Measurements from ENCODE around the gene PAPOLB. TPM values are rescaled to one million over a fixed set of nuclear protein-coding genes. Genes with fewer than 3 reads are reported as not detected.

The PAPOLB gene
- total and polyA plus RNA-seq, 8 donors, result 0.37 TPM; not detected in 7

- 82 to 90% (median 85%) methylated on average over 22 to 27 of the region's 27 CpGs for WGBS, 5 donors
- TF ChIP-seq POLR2AphosphoS5 (IDR thresholded peaks at IDR 0.05) (no peak), CTCF (IDR thresholded peaks at IDR 0.05) (no peak), POLR2A (IDR thresholded peaks at IDR 0.05) (no peak), EP300 (IDR thresholded peaks at IDR 0.05) (no peak)
- H3K4me1 ChIP-seq, result peaks cover 11 to 22% (median 19%) of the 10 kb centered on the region in 4 donors
- H3K27ac ChIP-seq, result no peak overlapping the region
- intact Hi-C loops (cut with DNase I; ENCODE audit: low total_unique reads), result no loop called here
- peaks cover 0 to 35% (median 19%) of the 10 kb centered on the region in 3 donors for H3K27me3 ChIP-seq
- H3K9me3 ChIP-seq, result no peaks in the 10 kb centered on the region
- H3K36me3 ChIP-seq, result peaks cover 0 to 22% (median 7%) of the 10 kb centered on the region in 4 donors
- DNase-seq, result no peak
- no peak overlapping the region for H3K4me3 ChIP-seq
Observed at GRCh38 chr7:4879396-4880081, 17.7 kb upstream of the PAPOLB start.

GRCh38 chr7:4878336-4879335 is 16.8 kb upstream of the PAPOLB start:
- no peak for TF ChIP-seq EP300 (IDR thresholded peaks at IDR 0.05)
- no peak for TF ChIP-seq POLR2AphosphoS5 (IDR thresholded peaks at IDR 0.05)
- TF ChIP-seq CTCF (IDR thresholded peaks at IDR 0.05), result no peak
- TF ChIP-seq POLR2A (IDR thresholded peaks at IDR 0.05), result no peak
- no peak overlapping the region for H3K4me3 ChIP-seq
- peaks cover 0 to 22% (median 7%) of the 10 kb centered on the region in 4 donors for H3K36me3 ChIP-seq
- H3K27me3 ChIP-seq, result peaks cover 0 to 27% (median 13%) of the 10 kb centered on the region in 3 donors
- 85 to 89% (median 86%) methylated on average over 44 to 45 of the region's 45 CpGs for WGBS, 5 donors
- no peaks in the 10 kb centered on the region for H3K9me3 ChIP-seq
- H3K4me1 ChIP-seq, result peaks cover 11 to 20% (median 17%) of the 10 kb centered on the region in 4 donors
- H3K27ac ChIP-seq, result no peak overlapping the region
- DNase-seq, result no peak
- intact Hi-C loops (cut with DNase I; ENCODE audit: low total_unique reads), result no loop called here

GRCh38 chr7:4876586-4876985 is 14.8 kb upstream of the PAPOLB start:
- no peaks in the 10 kb centered on the region for H3K4me1 ChIP-seq
- 95 to 97% (median 96%) methylated on average over 18 of the region's 18 CpGs for WGBS, 5 donors
- no peak overlapping the region for H3K27ac ChIP-seq
- H3K4me3 ChIP-seq, result no peak overlapping the region
- peaks cover 0 to 22% (median 7%) of the 10 kb centered on the region in 4 donors for H3K36me3 ChIP-seq
- H3K9me3 ChIP-seq, result no peaks in the 10 kb centered on the region
- peaks cover 0 to 15% (median 0%) of the 10 kb centered on the region in 3 donors for H3K27me3 ChIP-seq
- no peak for DNase-seq
- intact Hi-C loops (cut with DNase I; ENCODE audit: low total_unique reads), result no loop called here
- TF ChIP-seq POLR2A (IDR thresholded peaks at IDR 0.05) (no peak), CTCF (IDR thresholded peaks at IDR 0.05) (no peak), EP300 (IDR thresholded peaks at IDR 0.05) (no peak), POLR2AphosphoS5 (IDR thresholded peaks at IDR 0.05) (no peak)

GRCh38 chr7:4875391-4875790 is 13.6 kb upstream of the PAPOLB start:
- 86 to 94% (median 93%) methylated on average over 14 to 15 of the region's 15 CpGs for WGBS, 5 donors
- H3K27ac ChIP-seq, result no peak overlapping the region
- no peak for DNase-seq
- TF ChIP-seq CTCF (IDR thresholded peaks at IDR 0.05) (no peak), POLR2A (IDR thresholded peaks at IDR 0.05) (no peak), EP300 (IDR thresholded peaks at IDR 0.05) (no peak), POLR2AphosphoS5 (IDR thresholded peaks at IDR 0.05) (no peak)
- H3K4me1 ChIP-seq, result no peaks in the 10 kb centered on the region
- no peak overlapping the region for H3K4me3 ChIP-seq
- peaks cover 0 to 22% (median 7%) of the 10 kb centered on the region in 4 donors for H3K36me3 ChIP-seq
- intact Hi-C loops (cut with DNase I; ENCODE audit: low total_unique reads), result no loop called here
- no peaks in the 10 kb centered on the region for H3K9me3 ChIP-seq
- peaks cover 0 to 15% (median 0%) of the 10 kb centered on the region in 3 donors for H3K27me3 ChIP-seq
